Right cardiac atrium (tissue), 5 donors: ENCODE data around the gene KRTAP7-1. TPM values are rescaled to one million over a fixed set of nuclear protein-coding genes. Genes with fewer than 3 reads are reported as not detected.

Experiments used
- ATAC-seq, 2 donors: fragments of 200-7000 bp; cut with Tn5 transposase; one replicate each; pipeline versions ENCODE4 v1.8.0 to v1.9.1; 2020; ENCODE audit warnings: moderate library complexity in 2 of 2, mild to moderate bottlenecking in 1 of 2
- DNase-seq, 3 donors: peaks; one replicate each; pipeline ENCODE4 v3.0.0-alpha.2; 2020
- H3K27ac ChIP-seq: one replicate; pipeline ENCODE4 v1.5.1; 2013; ENCODE audit warnings: mild to moderate bottlenecking, low read length, control low read depth, moderate library complexity
- H3K27me3 ChIP-seq: one replicate; pipeline ENCODE4 v1.6.1; 2013; ENCODE audit not compliant: control insufficient read depth, insufficient read depth
- H3K4me1 ChIP-seq: one replicate; pipeline ENCODE4 v1.6.1; 2013; ENCODE audit warnings: low read length; ENCODE audit not compliant: control insufficient read depth, insufficient read depth
- H3K4me3 ChIP-seq: one replicate; pipeline ENCODE4 v1.5.1; 2013; ENCODE audit warnings: low read length, control low read depth
- H3K9me3 ChIP-seq: one replicate; pipeline ENCODE4 v1.6.1; 2013; ENCODE audit warnings: low read length; ENCODE audit not compliant: control insufficient read depth
- WGBS: extraction: QIAGEN DNeasy Blood & Tissue Kit; methylation state at CpG from one replicate; pipeline ENCODE4 v1.1.7; 2013; 5-methylcytosine and 5-hydroxymethylcytosine counted together
- intact Hi-C, 4 donors: fragments of 100-400 bp; cut with DNase I; formaldehyde crosslinking; loops; one replicate each; pipeline versions ENCODE4 v1.11.0 to v1.14.0; 2022 to 2023
- polyA plus RNA-seq: library from polyadenylated mRNA; stranded (reverse); fragments of 200-250 nt; gene quantifications from one replicate; pipeline ENCODE4 v1.2.3, GENCODE V29; 2013
- total RNA-seq, 4 donors: library from RNA; stranded (reverse); fragmentation: NEBNext Ultra II Directional; extraction: Animal tissue kit (Norgen Biotek cat#: 25700); gene quantifications; one replicate each; pipeline ENCODE4 v1.2.1, GENCODE V29; 2021
- donor health status: healthy with polysubstance abuse.
- donor health status: DM: no; HTN: yes; CAD: no.
- donor health status: DM: no; HTN: no; CAD: no.
- donor health status: DM: no; HTN: yes; CAD: no; lungs with severe emphysema.
- donor health status: DM: yes; HTN: yes; CAD: no.

KRTAP7-1 gene
- total and polyA plus RNA-seq, 5 donors = not detected

GRCh38 chr21:30793581-30794314, 35.8 kb downstream of the KRTAP7-1 start:
- no peaks in the 10 kb centered on the region for H3K9me3 ChIP-seq
- ATAC-seq = no peak
- no peak overlapping the region for H3K27ac ChIP-seq
- intact Hi-C loops = no loop called here
- H3K27me3 ChIP-seq = no peaks in the 10 kb centered on the region
- WGBS = 60% methylated on average over 2 of the region's 2 CpGs
- no peak overlapping the region for H3K4me3 ChIP-seq
- DNase-seq = no peak
- H3K4me1 ChIP-seq = no peaks in the 10 kb centered on the region

- WGBS = 85% methylated on average over 1 of the region's 1 CpG
- ATAC-seq (no peak), DNase-seq (no peak)
- no peaks in the 10 kb centered on the region for H3K9me3 ChIP-seq
- H3K4me1 ChIP-seq = no peaks in the 10 kb centered on the region
- H3K4me3 ChIP-seq = no peak overlapping the region
- no peaks in the 10 kb centered on the region for H3K27me3 ChIP-seq
- H3K27ac ChIP-seq = no peak overlapping the region
- intact Hi-C loops = no loop called here
Measured at GRCh38 chr21:30779249-30779648, 50.3 kb downstream of the KRTAP7-1 start.

Other genes starting within 250 kb of the KRTAP7-1 start
- not detected for gene KRTAP22-2, start 239.4 kb downstream of the KRTAP7-1 start, total RNA-seq
- not detected for gene KRTAP22-2, start 239.4 kb downstream of the KRTAP7-1 start, polyA plus RNA-seq
- gene KRTAP6-3, start 237.3 kb downstream of the KRTAP7-1 start, total RNA-seq = not detected
- not detected for gene KRTAP6-3, start 237.3 kb downstream of the KRTAP7-1 start, polyA plus RNA-seq
- not detected for gene KRTAP6-2, start 230.9 kb downstream of the KRTAP7-1 start, total RNA-seq
- gene KRTAP6-2, start 230.9 kb downstream of the KRTAP7-1 start, polyA plus RNA-seq = not detected
- not detected for gene KRTAP22-1, start 228.7 kb downstream of the KRTAP7-1 start, total RNA-seq
- gene KRTAP22-1, start 228.7 kb downstream of the KRTAP7-1 start, polyA plus RNA-seq = not detected
- not detected for gene KRTAP6-1, start 215.8 kb downstream of the KRTAP7-1 start, total RNA-seq
- not detected for gene KRTAP6-1, start 215.8 kb downstream of the KRTAP7-1 start, polyA plus RNA-seq
- gene KRTAP20-1, start 213.3 kb downstream of the KRTAP7-1 start, total RNA-seq = not detected
- not detected for gene KRTAP20-1, start 213.3 kb downstream of the KRTAP7-1 start, polyA plus RNA-seq
- gene KRTAP20-4, start 209.1 kb downstream of the KRTAP7-1 start, total RNA-seq = not detected
- gene KRTAP20-4, start 209.1 kb downstream of the KRTAP7-1 start, polyA plus RNA-seq = not detected
- gene KRTAP20-2, start 194.6 kb downstream of the KRTAP7-1 start, total RNA-seq = not detected
- not detected for gene KRTAP20-2, start 194.6 kb downstream of the KRTAP7-1 start, polyA plus RNA-seq
- gene KRTAP20-3, start 186.9 kb downstream of the KRTAP7-1 start, total RNA-seq = not detected
- gene KRTAP20-3, start 186.9 kb downstream of the KRTAP7-1 start, polyA plus RNA-seq = not detected
- gene KRTAP21-3, start 111.0 kb downstream of the KRTAP7-1 start, total RNA-seq = not detected
- not detected for gene KRTAP21-3, start 111.0 kb downstream of the KRTAP7-1 start, polyA plus RNA-seq
- not detected for gene KRTAP21-2, start 82.5 kb downstream of the KRTAP7-1 start, total RNA-seq
- not detected for gene KRTAP21-2, start 82.5 kb downstream of the KRTAP7-1 start, polyA plus RNA-seq
- gene KRTAP21-1, start 74.3 kb downstream of the KRTAP7-1 start, total RNA-seq = not detected
- gene KRTAP21-1, start 74.3 kb downstream of the KRTAP7-1 start, polyA plus RNA-seq = not detected
- gene KRTAP8-1, start 16.5 kb downstream of the KRTAP7-1 start, total RNA-seq = not detected
- gene KRTAP8-1, start 16.5 kb downstream of the KRTAP7-1 start, polyA plus RNA-seq = not detected
- gene KRTAP11-1, start 51.8 kb upstream of the KRTAP7-1 start, total RNA-seq = not detected
- gene KRTAP11-1, start 51.8 kb upstream of the KRTAP7-1 start, polyA plus RNA-seq = not detected
- not detected for gene KRTAP19-8, start 208.7 kb upstream of the KRTAP7-1 start, total RNA-seq
- not detected for gene KRTAP19-8, start 208.7 kb upstream of the KRTAP7-1 start, polyA plus RNA-seq